Epithelial cell of esophagus (primary cell): ENCODE results near the gene PDE3A.

Source experiments
- DNase-seq: peaks from one replicate; pipeline ENCODE4 v3.0.0; 2010; ENCODE audit warnings: low read depth
- H3K4me3 ChIP-seq: 2 replicates; pipeline ENCODE4 v1.5.1; 2011; ENCODE audit warnings: mild to moderate bottlenecking, low read length, control low read depth
- CTCF ChIP-seq: IDR thresholded peaks from 2 replicates; pipeline ENCODE4 v1.5.1; 2011; ENCODE audit warnings: low read depth, mild to moderate bottlenecking, low read length, control low read depth, inconsistent platforms; ENCODE audit not compliant: insufficient read depth; ENCODE audit errors: missing control alignments

PDE3A gene

GRCh38 chr12:20404576-20405346 lies 36.4 kb downstream of the PDE3A start:
- peak; percentile 50 for DNase-seq
- TF ChIP-seq CTCF, result no peak
- no peak overlapping the region for H3K4me3 ChIP-seq

- TF ChIP-seq CTCF, result no peak
- H3K4me3 ChIP-seq, result no peak overlapping the region
- no peak for DNase-seq
These were observed 41.5 kb downstream of the PDE3A start for GRCh38 chr12:20409607-20410377.

GRCh38 chr12:20410734-20411133 lies 42.4 kb downstream of the PDE3A start:
- H3K4me3 ChIP-seq, result no peak overlapping the region
- no peak for TF ChIP-seq CTCF
- no peak for DNase-seq

- TF ChIP-seq CTCF, result no peak
- DNase-seq, result no peak
- H3K4me3 ChIP-seq, result no peak overlapping the region
These were observed 43.0 kb downstream of the PDE3A start for GRCh38 chr12:20411345-20411744.

GRCh38 chr12:20415028-20415427 lies 46.7 kb downstream of the PDE3A start:
- no peak for TF ChIP-seq CTCF
- H3K4me3 ChIP-seq, result no peak overlapping the region
- no peak for DNase-seq

GRCh38 chr12:20415641-20416040 lies 47.3 kb downstream of the PDE3A start:
- TF ChIP-seq CTCF, result no peak
- DNase-seq, result no peak
- H3K4me3 ChIP-seq, result no peak overlapping the region

- no peak for TF ChIP-seq CTCF
- no peak for DNase-seq
These were observed 52.2 kb downstream of the PDE3A start for GRCh38 chr12:20420557-20420956.

More at GRCh38 chr12:20420557-20420956, 52.2 kb downstream of the PDE3A start:
- H3K4me3 ChIP-seq, result no peak overlapping the region
